PC-3 (cell line): Measurements from ENCODE around the gene SLC7A7.

Experiments used
- CTCF ChIP-seq: fragments of 300-600 bp; sonication (generic); conservative IDR thresholded peaks from 2 replicates; pipeline ENCODE4 v1.5.1; 2017; ENCODE audit warnings: antibody characterized with exemption, low read depth, mild to moderate bottlenecking, low read length
- EZH2 ChIP-seq: fragments of 300-600 bp; sonication (generic); IDR thresholded peaks from one replicate; pipeline ENCODE4 v1.6.1; 2017; ENCODE audit warnings: antibody characterized with exemption, mild to moderate bottlenecking, low read length; ENCODE audit not compliant: unreplicated experiment

DNA sequence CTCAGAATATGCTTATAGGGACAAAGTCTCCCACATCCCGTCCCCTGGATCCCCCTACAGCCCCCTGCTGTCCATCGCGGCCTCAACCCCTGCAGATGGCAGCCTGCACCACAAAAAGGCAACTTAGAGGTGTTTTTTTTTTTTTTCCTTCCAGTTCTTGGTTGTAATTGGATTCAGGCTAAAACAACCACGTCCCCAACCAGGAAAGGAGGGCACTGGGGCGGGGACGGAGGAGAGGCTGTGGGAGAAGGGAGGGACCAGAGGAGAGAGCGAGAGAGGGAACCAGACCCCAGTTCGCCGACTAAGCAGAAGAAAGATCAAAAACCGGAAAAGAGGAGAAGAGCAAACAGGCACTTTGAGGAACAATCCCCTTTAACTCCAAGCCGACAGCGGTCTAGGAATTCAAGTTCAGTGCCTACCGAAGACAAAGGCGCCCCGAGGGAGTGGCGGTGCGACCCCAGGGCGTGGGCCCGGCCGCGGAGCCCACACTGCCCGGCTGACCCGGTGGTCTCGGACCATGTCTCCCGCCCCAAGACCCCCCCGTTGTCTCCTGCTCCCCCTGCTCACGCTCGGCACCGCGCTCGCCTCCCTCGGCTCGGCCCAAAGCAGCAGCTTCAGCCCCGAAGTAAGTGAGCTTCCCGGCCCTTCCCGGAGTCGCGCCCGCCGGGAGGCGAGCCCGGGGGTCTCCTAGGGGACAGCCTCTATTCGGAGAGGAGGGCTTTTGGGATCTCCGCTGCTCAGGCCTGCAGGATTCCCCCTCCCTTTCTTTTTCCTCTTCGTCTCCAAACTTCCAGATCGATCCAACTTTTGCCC, 21.3 kb upstream of the SLC7A7 start, which contains the start of gene MMP14:
- TF ChIP-seq CTCF, result peak; percentile 42
- no peak for TF ChIP-seq EZH2
